GM18508 (cell line): Measurements from ENCODE around the gene TBX15.

Experiments
- ATAC-seq: cut with Tn5 transposase; IDR thresholded peaks from one replicate; pipeline ENCODE4 v1.9.1; 2021; ENCODE audit warnings: moderate number of reproducible peaks; ENCODE audit not compliant: insufficient read depth, unreplicated experiment

The TBX15 gene

DNA sequence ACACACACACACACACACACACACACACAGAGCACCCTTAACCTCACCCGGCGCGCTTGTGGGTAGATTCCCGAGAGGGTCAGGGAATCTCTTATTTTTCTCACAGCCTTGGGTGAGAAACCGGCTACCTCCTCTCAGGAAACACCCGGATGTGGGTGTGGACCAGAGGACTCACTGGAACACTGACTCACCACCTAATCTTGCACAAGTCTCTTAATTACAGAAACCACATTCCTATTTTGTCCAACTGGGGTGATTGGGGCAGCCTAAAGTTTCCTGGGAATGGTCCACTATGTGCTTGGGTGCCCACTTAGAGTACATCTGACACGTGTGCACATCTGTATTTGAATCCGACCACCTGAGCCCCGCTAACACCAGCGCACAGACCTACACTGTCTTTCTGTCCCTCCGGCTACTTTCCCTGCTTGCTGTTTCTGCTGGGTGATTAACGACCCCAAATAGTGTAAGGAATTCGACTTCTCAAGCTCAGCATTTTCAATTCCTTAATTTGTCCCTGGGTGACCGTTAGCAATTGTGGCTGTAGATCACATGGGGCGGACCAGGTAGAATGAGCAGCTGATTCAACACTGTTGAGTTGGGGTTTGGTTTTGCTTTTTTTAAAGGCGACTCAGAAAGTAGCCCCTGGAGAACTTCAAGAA is 14.0 kb upstream of the TBX15 start:
- ATAC-seq = no peak

- no peak for ATAC-seq
These were observed 13.3 kb upstream of the TBX15 start for GRCh38 chr1:119001181-119002027.

DNA sequence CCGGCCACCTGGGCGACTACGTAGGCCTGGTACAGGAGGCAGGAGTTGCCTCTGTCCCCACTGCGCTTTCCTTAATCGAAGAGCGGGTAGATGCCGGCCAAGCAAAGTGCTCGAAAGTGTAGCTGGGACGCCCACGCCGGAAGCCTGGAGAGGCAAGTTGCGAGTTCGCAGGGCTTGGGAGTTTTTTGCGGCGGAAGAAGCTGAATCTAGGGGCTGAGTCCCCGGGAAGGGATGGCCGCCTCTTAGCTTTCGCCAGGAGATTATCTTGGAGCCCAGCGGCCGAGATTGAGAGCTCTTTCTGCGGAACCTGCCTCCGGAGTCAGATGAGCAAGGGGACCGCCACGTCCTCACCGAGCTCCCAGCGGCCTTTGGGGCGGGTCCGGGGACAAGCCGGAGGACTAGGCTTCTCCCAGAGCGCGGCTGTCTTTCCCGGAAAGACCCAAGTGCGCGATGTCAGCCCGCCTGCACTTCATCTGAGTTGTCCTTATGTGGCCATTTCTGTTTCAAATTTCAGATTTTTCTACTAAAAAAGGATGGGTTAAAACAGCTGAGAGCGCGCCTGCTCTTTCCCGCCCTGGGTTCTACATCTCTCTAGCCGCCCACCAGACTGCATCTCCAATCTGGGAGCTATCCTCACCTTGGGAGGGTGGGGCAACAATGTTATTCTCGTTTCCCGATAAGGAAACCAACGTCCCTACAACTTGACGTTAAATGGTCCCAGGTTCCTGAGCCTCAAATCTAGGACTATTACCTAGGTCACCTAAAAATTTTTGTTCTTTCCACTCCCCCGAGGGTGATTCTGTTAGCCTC is 12.4 kb upstream of the TBX15 start:
- no peak for ATAC-seq

DNA sequence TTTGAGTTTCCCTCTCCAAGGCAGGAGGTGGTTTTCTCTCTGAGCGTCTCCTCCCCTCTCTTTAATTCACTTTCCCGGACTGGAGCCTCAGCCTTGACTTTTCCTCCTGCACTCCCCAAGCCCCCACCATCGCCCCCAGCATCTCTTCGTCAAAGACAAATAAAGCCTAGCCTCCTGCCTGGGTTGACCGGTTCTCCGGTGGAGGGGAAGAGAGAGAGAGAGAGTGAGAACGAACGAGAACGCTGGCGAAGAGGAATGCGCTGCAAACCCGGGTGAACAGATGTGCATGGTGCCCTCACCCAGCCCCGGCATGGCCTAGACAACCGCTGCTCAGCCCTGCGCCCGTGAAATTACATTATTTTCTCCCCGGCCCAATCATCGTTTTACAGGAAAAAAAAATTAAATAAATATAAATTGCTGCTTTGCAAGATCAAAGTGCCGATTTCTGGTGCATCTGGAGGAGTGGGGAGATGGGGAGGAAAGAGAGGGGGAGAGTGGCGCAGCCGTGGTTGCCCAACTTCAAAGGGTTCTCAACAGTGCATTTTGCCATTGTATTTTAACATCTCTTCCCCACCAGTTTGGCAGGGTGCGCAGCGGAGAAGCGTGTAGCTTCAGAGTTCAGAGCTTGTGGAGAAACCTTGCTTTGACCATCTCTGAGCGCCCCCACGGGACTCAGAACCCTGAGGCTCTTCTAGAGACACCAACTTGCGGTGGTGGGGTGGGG is 11.4 kb upstream of the TBX15 start:
- ATAC-seq = no peak

- ATAC-seq = no peak
These were observed 10.0 kb upstream of the TBX15 start for GRCh38 chr1:118998171-118998570.

DNA sequence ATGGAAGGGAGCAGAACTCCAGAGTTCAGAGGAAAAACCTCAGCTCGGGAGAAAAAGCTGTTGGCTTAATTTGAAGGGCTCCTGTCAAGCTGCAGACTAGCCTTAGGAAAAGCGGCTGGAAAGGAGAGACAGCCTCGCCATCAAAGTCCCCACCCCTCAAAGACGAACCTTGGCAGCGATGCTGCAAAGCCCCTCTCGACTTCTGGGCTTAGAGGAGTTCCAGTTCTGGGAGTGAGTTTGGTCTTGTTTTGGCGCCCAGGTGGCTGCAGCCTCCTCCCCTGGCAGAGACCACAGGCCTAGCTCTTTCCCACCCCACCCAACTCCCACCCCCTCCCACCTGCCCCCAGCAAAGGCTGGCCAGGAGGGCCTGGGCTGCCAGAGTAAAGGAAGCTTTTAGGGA is 9.1 kb upstream of the TBX15 start:
- no peak for ATAC-seq

DNA sequence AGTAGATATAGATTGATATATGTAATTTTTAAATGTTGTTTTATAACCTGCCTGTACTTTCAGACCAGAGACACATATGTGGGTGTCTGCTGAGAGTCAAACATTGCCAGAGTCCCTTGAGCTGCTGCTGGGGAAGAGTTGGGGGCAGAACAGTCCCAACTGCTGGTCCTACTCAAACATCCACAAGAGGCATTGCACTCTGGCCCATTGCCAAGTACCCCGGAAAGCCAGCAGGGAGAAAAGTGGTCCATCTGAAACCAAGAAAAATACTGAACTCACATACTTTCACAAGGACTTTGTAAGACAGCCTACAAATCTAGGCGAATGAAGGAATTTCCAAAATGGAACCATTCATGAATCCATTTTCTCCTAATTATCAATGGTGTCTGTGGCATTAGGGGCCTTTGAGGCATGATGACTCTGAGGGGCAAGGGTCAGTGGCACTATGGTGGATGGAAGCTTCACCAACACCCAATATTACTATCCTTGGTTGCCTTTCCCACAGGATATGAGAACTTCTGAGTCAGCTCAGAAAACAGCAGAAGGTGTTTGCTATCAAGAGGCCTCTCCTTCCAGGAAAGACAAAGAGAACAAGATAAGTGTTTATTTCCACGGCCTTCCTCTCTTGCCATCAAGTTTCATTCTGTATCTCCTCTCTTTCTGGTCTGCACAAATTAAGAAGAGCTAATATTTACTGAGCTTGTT is 7.3 kb upstream of the TBX15 start:
- no peak for ATAC-seq

DNA sequence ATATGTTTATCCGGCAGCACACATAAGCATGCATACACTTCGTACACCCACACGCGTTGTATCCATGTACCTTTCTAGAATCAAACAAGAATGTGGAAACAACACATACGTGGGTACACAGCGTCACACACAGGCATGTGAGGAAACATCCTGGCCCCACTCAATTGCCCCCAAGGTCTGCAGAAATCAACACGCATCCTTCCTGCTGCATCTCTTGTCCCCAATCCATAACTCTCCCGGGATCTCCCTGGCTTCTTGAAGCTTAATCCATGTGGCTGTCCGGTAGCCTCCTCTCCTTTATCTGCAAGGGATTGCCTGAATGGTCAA is 5.5 kb upstream of the TBX15 start:
- ATAC-seq = no peak

DNA sequence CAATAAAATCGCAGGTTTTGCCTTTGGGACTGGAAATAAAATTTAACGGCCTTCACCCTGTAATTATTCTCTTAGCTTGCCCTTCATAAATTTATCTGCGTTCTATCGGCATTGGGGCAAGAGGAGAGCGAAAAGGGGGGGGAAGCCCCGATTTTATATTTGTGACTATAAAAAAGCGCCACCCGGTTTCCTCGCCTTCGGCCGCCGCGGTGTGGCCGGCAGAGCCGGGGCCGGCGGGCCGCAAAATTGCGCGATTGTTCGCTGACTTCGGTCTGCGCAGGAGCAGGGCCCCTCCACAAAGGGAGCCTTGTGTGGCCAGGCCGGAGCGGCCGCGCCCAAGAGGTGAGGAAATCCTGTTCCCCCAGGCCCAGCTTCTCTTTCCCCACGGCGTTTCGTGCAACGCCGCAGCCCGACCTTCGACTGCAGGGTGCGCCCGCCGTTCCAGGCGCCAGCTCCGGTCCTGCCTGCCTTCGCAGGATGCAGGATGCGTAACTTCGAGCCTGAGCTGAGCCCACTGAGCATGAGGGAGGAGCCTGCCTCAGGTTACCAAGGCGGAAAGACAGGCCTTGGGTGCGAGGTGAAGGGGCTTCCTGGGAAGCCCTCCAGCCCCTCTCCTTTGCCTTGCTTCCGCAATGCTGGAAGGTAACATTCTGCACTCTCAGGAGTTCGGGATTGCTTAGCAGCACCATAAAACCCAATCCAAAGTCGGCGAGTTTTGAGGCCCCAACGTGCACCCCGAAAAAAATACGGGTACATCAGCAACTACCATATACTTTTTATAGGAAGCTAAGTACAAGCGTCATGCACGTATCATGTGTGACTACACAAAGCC is 4.9 kb upstream of the TBX15 start:
- no peak for ATAC-seq

- ATAC-seq = no peak
These were observed 4.2 kb upstream of the TBX15 start for GRCh38 chr1:118992237-118992825.

- no peak for ATAC-seq
These were observed 3.3 kb upstream of the TBX15 start for GRCh38 chr1:118991448-118991847.

GRCh38 chr1:118990513-118991152 is 2.5 kb upstream of the TBX15 start:
- ATAC-seq = no peak

GRCh38 chr1:118989878-118990378 is 1.8 kb upstream of the TBX15 start:
- ATAC-seq = no peak

DNA sequence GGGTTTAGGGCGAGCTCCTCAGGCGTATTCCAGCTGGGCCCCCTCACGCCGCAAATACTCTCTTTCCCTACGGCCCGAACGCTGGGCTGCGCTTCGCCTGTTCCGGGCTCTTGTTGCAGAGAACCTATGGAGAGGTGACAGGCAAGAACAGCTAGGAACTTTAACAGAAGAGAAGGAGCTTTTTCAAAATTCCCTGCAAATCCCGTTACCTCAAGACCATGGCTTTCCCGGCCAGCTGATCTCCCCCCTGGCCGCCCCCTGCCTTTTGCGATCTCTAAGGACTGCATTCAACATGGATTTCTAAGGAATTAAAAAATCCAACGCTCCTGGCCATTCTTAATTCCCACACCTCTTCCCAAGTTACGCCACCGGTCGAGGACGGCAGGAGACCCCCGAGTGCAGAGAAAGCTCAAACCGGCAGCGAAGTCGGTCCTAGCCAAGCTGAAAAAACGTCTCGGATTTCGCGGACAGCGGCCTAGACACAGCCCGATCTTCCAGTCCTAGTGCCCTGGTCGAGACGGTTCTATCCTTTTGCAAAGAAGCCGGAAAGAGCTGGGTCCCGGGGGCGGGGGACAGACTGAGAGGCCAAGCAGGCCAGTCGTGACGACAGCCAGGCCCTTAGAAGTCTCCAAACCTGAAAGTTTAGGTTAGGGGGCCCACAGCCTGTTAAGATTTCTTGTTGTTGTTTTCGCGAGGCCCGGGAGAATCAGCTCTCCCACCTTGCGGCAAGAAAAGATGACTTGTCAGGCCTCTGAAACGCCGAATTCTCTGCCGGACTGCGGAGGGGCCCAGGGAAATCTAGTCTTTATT is 1.1 kb upstream of the TBX15 start:
- ATAC-seq = no peak

DNA sequence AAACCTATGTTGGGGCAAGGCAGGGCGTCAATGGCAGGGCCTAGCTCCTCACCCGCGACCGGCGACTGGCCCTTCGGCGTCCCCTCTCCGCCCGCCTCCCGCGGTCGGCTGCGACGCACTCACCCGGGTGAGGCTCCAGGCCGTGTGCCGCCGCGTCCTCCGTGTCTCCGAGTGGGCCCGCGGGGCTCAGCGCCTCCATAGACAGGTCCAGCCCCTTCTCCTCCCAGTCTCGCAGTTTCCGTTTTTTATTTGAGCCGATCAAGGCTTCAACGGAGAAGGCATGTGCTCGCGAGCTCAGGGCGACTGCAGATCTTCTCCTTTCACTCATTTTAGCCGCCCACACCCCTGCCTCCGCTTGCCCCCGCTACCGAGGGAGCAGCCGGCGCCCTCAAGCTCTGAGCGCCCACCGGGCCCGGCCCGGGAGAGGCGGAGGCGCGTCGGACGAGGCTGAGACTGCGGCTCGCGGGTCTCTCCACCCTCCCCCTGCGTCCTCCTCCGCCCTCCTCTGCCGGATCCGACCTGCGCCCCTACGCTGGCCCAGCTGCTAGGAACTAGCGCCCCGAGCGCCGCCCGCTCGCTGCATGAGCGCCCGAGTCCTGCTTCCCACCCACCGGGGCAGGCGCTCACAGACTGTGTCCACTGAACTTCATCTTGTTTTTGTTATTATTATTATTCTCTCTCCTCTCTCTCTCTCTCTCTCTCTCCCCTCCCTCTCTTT is 516 bp downstream of the TBX15 start:
- no peak for ATAC-seq

- no peak for ATAC-seq
These were observed 1.3 kb downstream of the TBX15 start for GRCh38 chr1:118986555-118987467.
